Measurements from ENCODE around the gene TRAF2. TPM values are rescaled to one million over a fixed set of nuclear protein-coding genes. Genes with fewer than 3 reads are reported as not detected.

TRAF2 gene
- total RNA-seq, 1 donor from 2014 or later: 16.4 TPM

DNA sequence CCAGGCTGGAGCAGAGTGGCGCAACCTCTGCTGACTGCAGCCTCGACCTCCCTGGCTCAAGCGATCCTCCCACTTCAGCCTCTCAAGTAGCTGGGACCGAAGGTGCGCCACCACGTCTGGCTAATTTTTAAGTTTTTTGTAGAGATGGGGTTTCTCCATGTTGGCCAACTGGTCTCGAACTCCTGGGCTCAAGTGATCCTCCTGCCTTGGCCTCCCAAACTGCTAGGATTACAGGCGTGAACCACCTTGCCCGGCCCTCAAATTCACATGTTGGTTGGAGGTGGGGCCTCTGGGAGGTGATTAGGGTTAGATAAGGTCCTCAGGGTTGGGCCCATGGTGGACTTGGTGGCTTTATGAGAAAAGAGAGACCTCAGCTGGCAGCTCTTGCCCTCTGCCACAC, 75.8 kb downstream of the TRAF2 start:
- no peak for DNase-seq (ENCODE audit: low spot score)

GRCh38 chr9:136962701-136963248, 76.5 kb downstream of the TRAF2 start:
- no peak for DNase-seq (ENCODE audit: low spot score)

- no peak for DNase-seq (ENCODE audit: low spot score)
Measured at GRCh38 chr9:136963341-136963740, 77.0 kb downstream of the TRAF2 start.

- no peak for DNase-seq (ENCODE audit: low spot score)
Measured at GRCh38 chr9:136963751-136964150, 77.4 kb downstream of the TRAF2 start.

DNA sequence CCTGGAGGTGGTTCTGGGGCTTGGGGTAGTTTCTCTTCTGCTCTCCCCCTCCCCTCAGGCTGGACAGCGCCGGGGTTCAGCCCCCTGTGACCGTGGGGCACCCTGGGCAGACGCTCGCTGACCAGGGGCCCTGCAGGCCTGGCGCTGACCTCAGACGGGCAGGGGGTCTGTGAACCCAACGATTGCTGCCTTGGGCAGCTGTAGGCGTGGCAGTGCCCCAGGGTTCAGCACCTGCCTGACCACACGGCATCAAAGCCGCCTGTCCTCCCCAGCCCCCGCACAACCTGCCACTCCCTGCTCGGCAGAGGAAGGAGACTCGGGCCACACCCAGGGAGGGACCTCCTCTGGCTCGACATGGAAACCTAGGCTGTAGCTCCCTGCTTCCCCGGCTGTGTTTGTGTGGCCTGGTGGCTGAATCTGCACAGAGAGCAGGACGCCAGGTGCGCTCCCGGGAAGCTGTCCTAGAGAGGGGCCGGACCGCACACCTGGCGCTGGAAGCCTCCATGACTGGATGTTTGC, 77.9 kb downstream of the TRAF2 start:
- DNase-seq (ENCODE audit: low spot score): no peak

DNA sequence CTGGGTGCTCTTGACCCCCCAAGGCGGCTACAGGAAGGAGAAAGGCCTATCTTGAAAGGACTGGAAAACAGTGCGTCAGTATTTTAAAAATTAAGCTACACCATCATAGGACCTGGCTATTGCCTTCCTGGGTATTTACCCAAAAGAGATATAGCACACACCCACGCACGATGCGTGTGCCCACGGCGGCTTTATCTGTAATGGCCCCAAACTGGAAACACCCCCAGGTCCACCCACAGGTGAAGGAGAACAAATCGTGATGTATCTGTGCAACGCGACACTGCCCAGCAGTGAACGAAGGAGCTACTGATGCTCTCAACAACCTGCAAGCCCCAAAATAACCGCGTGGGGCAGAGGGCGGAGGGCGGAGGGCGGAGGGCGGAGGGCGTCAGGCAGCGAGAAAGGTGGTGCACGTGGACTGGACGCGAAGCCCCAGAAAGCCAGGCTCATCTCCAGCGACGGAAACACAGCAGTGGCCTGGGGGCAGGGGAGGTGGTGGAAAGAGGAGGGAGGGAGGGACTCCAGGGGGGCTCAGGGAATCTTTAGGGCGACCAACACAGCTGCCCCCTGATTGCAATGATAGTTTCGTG, 78.6 kb downstream of the TRAF2 start:
- no peak for DNase-seq (ENCODE audit: low spot score)

DNA sequence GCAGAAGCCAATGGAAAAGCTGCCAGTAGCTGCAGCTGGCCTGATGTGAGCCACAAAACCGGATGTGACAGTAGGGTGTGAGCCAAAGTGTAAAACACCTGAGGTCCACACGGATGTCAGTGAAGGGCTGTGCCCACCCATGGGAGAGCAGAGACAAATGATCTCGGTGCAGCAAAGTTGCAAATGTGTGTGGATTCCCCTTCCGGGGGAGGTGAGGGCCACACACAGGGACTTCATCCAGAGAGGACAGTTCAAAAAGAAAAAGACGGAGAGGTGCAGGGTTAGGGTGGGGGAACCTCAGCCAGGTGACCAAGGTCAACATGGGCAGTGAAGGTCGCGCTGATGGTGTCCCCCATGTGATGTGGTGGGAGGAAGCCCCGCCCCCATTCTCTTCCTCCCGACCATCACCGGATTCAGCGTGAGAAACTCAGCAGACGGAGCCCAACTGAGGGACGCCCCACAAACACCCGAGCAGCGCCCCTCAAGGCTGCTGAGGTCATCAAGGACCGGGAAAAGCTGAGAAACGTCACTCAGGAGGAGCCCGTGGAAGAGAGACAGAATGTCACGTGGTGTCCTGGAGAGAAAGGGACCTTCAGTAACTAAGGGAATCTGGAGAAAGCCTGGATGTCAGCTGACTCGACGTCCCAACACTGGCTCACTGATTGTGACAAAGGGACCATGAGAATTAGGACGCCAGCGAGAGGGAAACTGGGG, 79.6 kb downstream of the TRAF2 start:
- no peak for DNase-seq (ENCODE audit: low spot score)

- no peak for DNase-seq (ENCODE audit: low spot score)
Measured at GRCh38 chr9:136968333-136969127, 82.2 kb downstream of the TRAF2 start.

- no peak for DNase-seq (ENCODE audit: low spot score)
Measured at GRCh38 chr9:136969150-136969549, 82.8 kb downstream of the TRAF2 start.

GRCh38 chr9:136969774-136970173, 83.5 kb downstream of the TRAF2 start:
- no peak for DNase-seq (ENCODE audit: low spot score)

DNA sequence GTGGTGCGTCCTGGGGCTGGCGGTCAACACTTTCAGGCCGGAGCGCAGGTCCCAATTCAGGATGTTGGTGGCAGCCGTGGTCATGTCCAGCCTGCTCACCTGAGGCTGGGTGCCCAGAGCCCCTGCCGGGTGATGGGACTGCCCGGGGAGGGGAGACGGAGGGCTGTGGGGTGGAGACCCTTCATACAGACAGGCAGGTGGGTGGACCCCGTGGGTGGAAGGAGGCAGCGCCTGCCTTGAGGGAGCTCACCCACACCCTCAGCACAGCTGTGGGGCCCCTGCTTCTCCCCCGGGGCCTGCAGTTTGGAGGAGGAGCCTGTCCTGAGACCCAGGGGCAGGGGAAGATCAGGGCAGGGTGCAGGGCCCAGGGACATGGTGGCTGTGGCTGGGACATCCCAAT, 84.0 kb downstream of the TRAF2 start:
- DNase-seq (ENCODE audit: low spot score): no peak

DNA sequence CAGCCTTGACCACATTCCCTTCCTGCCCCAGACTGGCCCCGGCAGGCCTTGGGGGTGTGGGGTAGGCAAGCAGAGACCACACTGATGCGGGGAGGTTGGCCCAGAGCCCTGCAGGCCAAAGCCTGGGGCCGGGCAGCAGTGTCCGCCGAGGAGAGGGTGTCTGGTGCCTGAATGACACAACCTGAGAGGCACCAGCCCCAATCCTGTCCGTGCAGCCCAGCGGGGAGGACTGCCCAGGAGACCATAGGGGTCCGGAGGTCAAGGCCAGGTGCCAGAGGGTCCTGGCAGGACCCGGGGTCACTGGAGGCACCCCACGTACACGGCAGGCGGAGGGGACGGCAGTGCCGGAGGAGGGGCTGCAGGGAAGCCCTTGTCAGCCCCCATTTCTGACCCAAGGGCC, 85.4 kb downstream of the TRAF2 start:
- DNase-seq (ENCODE audit: low spot score): no peak

GRCh38 chr9:136972335-136972734, 86.0 kb downstream of the TRAF2 start:
- no peak for DNase-seq (ENCODE audit: low spot score)

DNA sequence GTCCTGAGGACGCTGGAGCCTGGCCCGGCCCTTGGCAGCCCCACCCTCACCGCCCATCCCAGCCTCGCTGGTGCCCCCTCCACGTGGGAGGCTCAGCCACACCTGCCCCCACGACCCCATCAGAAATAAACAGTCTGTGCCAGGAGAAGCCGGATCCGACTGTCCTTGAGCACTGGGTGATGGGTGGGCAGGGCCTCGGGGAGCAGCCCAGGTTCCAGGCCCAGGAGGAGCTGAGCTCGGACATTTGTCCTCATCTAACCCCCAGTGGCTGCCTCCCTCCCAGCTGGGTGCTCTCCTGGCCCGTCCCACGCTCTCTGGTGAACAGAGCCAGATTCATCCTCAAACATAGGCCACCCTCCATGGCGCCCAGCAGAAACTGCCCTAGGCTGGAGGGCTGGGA, 86.4 kb downstream of the TRAF2 start:
- no peak for DNase-seq (ENCODE audit: low spot score)

DNA sequence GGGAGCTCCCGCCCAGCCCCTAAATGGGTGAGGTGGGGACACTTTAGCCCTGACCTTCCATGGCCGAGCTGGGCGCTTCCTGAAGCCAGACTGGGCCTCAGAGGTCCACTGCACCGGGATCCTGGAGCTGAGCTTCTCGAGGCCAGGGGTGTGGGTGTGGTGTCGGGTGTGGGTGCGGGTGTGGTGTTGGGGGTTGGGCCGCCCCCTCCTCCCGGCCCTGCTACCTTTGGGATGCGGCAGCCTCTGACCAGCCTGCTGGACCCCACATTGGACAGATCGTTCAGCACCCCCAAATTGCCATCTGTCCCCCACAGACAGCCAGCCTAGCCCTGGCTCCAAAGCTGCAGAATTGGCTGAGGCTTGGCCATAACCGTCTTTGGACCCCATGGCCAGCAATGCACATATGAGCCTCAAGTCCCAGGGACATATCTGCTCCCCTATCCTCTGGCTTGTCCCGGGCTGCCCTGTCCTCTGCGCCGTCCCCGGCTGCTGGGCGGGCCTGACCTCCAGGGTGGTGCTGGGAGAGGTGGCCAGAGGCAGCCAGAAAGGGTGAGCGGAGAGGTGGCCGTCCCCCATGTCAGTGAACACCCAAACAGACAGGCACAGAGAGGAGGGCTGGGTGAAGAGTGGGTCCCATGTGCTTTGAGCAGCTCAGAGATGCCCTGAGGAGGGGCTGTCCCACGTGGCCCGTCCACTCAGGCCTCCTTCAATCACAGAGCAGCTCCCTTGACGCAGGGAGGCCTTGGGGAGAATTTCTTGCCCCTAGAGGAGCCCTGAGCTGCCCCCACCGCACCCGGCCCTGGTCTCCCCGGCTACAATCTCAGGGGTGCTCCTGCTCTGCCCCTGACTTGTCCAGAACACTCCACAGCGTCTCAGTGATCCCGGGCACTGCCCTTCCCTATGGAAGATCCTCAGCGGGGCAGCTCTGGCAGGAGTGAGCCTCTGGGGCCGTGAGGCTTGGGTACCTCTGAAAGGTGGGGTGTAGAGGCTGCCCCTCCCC, 87.6 kb downstream of the TRAF2 start:
- no peak for DNase-seq (ENCODE audit: low spot score)

DNA sequence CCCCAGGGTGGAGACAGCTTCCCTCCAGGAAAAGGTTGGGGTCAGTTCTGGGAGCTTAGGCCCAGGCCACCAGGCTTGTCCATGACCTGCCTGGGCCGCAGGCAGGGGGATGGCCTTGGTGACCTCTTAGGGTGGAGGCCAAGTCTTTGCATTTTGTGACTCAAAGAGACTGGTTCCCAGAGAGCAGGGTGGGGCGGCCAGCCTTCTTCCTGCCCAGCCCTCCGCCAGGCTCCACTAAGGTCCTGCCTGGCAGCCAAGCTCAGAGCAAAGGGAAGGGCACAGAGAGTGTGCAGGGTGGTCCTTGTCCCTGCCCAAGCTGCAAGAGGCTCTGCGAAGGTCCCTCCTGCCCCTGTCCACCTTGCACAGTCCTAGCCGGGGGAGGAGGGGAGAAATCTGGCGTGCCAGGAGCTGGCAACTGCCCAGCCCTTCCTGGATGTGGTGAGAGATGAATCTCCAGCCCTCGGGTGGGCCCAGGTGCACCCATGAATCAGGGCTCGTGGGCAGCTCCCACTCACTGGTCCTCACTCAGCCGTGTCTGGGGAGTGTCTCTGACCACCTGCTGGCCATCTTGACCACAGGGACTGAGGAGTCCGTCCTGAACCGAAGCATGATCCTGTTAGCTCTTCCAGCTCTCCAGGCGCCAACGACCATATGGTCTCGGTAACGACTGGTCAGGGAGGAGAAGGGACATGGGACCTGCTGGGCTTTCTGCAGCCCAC, 88.7 kb downstream of the TRAF2 start:
- DNase-seq (ENCODE audit: low spot score): no peak

- no peak for DNase-seq (ENCODE audit: low spot score)
Measured at GRCh38 chr9:136975644-136976043, 89.3 kb downstream of the TRAF2 start.

Measured in ureter (tissue), 1 donor.